GM19467 (cell line): ENCODE data around the gene IMPDH2.

Source experiments
- ATAC-seq: cut with Tn5 transposase; IDR thresholded peaks from one replicate; pipeline ENCODE4 v1.9.1; 2021; ENCODE audit warnings: mild to moderate bottlenecking, moderate library complexity; ENCODE audit not compliant: unreplicated experiment

Gene IMPDH2

DNA sequence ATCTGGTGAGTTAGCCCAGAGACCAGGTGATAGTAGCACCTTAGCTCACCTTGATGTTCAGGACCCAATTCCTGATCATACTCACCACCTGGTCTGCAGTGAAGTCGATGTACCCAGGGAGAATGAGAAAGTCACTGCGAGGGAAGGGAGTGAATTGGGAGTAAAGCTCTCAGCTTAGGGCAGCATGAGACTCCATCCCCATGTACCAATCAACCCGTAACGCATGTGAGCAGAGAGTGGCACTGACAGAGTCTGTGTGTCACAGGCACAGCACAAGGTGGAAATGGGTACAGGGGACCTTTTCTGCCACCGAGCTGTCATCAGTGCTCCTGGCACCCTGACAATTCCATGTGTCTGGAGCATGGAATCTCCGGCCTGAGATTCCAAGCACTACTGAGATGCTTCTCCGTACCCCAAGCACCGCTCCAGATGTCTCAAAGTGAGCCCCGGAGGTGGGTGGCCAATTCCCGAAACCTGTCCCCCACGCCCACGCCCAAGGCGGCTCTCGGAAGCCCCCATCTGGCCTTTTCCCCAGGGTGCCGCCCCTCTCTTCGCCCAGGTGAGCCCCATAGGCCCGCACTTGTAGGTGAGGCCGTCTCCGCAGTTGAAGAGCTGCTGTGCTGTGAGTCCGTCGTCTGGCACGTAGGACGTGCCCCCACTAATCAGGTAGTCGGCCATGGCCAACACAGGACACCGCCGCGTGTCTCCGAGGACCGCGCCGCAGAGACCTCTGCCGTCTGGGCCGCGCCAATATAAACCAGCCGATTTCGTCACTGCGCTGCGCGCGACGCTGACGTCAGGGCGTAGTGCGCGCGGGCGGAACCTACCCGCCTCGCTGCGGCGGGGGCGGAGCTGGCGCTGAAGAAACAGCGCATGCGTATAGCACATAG is at the start of gene IMPDH2:
TSS of gene IMPDH2 (minus strand) at position 726 of the 890 bp plus-strand sequence. CDS start at position 678, 48 bp downstream.
- peak; percentile 85 for ATAC-seq

GRCh38 chr3:49076646-49077045 is 47.4 kb upstream of the IMPDH2 start:
- no peak for ATAC-seq

- no peak for ATAC-seq
Measured at GRCh38 chr3:49076116-49076515, 46.9 kb upstream of the IMPDH2 start.

DNA sequence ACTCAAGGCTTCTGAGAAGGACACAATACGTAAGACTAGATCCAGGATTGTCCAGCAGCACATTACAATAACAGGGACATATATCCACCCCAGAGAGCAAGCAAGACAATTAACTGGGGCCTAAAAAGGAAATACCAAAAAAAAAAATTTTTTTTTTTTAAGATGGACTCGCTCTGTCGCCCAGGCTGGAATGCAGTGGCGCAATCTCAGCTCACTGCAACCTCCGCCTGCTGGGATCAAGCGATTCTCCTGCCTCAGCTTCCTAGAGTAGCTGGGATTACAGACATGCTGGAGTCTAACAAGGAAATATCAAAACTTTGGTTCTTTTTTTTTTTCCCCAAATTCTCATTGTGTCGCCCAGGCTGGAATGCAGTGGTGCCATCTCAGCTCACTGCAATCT is 28.8 kb upstream of the IMPDH2 start:
- no peak for ATAC-seq

- no peak for ATAC-seq
Measured at GRCh38 chr3:49057268-49057667, 28.1 kb upstream of the IMPDH2 start.

DNA sequence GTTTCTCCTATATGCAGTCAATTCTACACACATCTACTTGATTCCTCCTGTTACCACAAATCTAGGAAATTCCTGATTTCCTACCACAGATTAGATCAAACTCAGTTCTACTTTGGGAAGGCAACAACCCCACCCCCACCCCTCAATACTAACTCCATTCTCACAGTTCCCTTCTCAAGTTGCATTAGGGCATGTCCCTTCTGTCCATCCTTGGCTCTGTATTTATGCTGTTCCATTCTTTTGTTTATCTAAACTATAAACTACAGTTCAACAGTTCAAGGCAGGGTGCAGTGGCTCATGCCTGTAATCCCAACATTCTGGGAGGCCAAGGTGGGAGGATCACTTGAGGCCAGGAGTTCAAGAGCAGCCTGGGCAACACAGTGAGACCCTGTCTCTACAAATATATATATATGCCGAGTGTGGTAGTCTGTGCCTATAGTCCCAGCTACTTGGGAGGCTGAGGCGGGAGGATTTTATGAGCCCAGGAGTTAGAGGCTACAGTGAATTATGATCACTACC is 25.2 kb upstream of the IMPDH2 start:
- no peak for ATAC-seq

DNA sequence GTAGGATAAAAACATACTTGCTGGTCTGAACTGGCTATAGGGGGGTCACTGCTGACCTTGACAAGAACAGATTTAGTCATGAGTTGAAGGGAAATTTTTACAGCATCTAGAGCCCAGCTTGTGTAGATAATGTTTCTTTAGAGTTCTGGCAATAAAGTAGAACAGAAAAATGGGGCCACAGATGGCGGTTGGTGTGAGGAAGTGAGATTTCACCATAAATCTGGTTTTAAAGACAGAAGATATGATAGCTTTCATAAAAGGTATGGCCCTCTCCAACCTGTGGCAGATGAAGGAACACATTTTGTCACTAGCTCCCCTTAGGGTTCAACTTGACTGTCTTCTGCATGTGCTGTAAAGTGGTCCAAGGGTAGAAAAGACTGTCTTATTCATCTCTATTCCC is 24.3 kb upstream of the IMPDH2 start:
- ATAC-seq: no peak

DNA sequence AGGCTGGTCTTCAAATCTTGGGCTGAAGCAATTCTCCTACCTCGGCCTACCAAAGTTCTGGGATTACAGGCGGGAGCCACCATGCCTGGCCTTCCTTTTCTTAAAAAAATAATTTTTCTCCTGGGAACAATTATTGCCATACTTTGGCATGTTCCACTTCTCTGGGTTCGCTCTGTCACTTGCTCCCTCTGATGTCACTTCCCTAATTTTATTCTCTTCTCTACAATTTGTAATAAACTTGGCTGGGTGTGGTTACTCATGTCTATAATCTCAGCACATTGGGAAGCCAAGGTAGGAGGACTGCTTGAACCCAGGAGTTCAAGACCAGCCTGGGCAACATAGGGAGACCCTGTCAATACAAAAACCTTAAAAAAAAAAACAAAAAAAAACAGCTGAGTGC is 6.1 kb upstream of the IMPDH2 start:
- no peak for ATAC-seq

DNA sequence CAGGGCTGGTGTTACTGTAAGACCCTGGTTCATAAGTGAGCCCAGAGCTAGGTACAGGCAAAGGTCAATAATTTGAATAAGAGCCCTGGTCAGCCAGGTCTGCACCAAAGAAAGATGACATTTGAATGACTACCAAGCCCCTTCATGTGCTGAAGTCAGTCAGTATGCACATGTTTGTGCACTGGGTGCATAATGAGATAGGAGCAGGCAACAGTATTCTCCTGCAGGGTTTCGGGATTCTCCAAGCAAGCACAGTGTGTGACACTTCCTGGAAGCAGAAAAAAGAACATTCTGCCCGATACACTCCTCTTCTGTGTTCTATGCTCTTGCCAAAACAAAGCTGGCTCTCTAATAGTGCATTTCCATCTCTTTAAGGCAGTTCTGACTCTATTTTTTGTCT is 5.5 kb upstream of the IMPDH2 start:
- ATAC-seq: no peak

DNA sequence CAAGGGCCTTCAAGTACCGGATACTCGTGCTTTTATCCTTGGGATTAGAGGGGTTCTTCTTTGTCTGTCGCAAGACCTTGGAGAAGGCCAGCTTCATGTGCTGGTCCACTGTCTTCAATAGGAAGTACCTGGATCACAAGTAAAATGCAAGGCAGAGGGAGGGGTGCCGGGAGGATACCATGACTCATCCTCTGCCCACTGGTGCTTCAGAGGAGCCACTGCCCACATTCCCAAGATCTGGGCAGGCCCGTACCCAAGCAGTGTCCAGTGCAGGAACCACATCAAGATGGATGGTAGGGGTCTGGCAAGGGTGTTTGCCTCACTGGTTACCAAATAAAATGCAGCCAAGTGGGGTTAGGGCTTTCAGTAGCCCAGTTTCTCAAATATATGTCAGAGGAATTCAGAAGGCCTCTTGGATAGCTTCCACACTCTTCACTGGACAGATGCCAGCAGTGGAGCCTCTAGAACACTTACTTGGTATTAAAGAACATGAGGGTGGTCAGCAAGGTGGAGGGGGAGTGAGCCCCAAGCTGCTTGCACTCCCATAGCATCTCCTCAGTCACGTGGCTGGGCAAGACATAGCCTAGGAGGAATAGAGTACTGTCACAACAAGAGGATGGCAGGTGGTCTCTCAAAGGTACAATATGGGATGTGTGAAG is 3.6 kb upstream of the IMPDH2 start:
- ATAC-seq: no peak

DNA sequence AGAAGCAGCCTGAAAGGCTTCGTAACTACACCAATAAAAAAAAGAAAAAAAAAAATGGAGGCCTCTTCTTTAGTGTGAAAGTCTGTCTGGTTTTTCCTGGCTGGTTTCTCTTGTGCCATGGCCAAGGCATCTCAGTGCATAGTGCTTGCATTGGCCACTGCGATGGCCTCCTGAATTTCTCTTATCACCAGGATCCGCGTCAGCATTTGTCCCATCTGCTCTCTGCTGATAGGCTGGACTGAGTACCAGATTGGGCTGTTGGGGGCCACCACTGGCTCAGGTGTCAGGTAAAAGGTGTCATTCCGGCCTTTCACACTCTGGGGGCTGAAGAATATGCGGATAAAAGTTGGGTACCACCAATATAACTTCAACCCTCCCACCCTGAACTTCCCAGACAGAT is 1.1 kb upstream of the IMPDH2 start:
- no peak for ATAC-seq

- no peak for ATAC-seq
Measured at GRCh38 chr3:49029563-49029884, 326 bp upstream of the IMPDH2 start.

DNA sequence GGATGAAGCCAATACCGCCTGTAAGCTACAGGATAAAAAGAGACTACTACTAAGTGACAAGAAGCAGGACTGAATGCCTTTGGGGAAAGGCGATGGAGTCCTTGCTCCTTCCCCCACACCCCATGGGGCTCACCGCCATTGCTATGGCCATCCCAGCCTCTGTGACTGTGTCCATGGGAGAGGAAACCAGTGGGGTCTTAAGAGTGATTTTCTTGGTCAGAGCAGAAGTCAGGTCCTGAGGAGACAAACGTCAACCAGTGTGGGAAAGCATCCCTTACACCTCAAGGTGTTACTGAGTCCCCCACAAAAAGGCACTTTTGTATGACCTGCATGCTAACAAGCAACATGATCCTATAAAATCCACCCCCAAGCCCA is 913 bp downstream of the IMPDH2 start:
- no peak for ATAC-seq

- no peak for ATAC-seq
Measured at GRCh38 chr3:49027634-49028033, 1.6 kb downstream of the IMPDH2 start.

- ATAC-seq: no peak
Measured at GRCh38 chr3:49026536-49026935, 2.7 kb downstream of the IMPDH2 start.

DNA sequence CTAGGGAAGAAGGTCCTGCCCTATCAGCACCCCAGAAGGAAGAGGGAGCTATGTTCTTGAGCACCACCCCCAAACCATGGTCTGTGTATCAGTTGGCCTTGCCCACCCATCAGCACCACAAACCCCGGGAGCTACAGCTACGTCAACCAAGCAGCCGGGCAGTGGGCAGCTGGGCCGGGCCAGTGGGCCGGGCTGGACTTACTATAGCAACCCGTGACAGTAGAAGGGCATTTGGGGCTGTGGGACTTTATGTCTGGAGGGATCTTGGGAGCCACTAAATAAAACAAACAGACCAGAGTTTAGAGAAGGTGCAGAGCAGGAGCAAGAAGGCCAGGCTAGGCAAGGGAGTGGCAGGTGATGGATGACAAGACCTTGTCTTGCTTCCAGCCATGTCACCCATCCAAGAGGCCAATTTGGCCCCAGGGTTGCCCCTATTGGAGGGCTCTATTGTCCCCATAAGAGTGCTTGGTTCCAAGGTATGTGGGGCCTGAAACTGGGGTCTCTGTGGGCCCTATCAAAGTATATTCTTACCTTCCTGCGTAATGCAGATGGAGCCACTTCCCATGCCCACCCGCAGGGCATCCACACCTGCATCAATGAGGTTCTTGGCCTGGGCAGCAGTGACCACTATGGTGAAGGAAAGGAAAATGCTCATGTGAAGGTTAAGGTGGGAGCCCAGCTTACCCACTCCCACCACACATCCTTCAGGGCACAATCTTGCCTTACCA is 3.2 kb downstream of the IMPDH2 start:
- ATAC-seq: no peak

DNA sequence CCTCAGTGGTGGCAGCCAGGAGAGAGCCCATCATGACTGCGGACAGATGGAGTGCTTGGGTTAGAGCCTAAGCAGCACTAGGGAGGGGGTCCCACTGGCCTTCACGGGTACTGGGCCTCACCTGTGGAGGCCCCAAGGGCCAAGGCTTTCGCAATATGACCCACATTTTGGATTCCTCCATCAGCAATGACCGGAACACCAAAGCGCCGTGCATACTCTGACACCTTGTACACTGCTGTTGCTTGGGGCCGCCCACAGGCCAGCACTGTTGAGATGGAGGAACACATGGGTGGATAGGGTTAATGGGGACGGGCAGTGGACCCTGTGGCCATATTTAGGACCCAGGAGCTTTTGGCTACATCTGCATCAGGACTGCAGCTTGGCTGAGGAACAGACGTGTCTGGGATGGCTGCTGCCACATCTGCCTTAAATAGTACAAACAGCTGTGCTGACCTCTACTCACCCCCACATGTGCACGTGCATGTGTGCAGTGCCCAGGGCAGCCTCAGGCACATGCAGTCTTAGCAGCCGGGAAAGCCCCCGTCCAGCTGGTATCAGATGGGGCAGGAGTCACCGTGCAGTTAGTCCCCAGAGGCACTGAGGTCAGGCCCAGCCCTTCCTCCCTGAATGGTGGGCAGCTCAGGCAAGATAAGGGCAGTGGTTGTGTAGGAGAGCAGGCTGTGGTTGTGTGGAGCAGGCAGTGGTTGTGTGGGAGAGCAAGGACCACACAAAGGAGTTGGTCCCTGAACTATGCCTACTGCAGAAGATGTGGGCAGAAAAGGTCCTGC is 4.0 kb downstream of the IMPDH2 start:
- ATAC-seq: no peak

GRCh38 chr3:49024449-49024848 is 4.7 kb downstream of the IMPDH2 start:
- no peak for ATAC-seq

DNA sequence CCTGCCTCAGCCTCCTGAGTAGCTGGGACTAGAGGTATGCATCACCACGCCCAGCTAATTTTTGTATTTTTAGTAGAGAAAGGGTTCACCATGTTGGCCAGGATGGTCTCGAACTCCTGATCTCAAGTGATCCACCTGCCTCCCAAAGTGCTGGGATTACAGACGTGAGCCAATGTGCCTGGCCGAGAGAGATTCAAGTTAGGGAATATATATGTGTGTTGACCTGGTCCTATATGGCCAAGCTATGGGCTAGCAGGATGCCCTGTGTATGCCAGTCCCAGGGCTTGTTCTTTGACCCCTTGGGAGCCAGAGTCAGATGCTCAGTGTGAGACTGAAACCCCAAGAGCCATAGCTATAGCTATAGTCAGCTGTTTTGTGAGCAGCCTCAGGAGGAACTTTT is 5.4 kb downstream of the IMPDH2 start:
- no peak for ATAC-seq

DNA sequence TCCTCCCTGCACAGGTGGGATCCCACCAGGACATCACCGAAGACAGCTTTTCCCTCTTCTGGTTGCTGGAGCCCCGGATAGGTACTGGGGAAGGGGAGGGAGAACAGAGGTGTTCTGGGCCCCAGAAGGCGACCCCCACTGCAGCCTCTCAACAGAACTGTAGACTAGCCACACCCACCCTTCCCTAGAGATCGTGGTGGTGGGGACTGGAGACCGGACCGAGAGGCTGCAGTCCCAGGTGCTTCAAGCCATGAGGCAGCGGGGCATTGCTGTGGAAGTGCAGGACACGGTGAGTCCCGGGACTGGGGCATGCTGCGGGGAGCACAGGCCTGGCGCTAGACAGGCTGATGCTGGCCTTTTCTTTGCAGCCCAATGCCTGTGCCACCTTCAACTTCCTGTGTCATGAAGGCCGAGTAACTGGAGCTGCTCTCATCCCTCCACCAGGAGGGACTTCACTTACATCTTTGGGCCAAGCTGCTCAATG is 6.5 kb downstream of the IMPDH2 start:
- ATAC-seq: no peak
